Activated naive CD8-positive, alpha-beta T cell treated with anti-CD3 and anti-CD28 coated beads, Interleukin-2, amount 50 U/mL, for 16 hours (primary cell): ENCODE measurements around the gene SPATA19.

Experiments used
- DNase-seq: peaks from one replicate; pipeline ENCODE4 v3.0.0-alpha.2; 2020; ENCODE audit warnings: low read depth, low spot score

Gene SPATA19

GRCh38 chr11:133818302-133818701 is 27.0 kb downstream of the SPATA19 start:
- DNase-seq: no peak

GRCh38 chr11:133817449-133817848 is 27.9 kb downstream of the SPATA19 start:
- no peak for DNase-seq

GRCh38 chr11:133816146-133816870 is 29.0 kb downstream of the SPATA19 start:
- no peak for DNase-seq

GRCh38 chr11:133815636-133816035 is 29.7 kb downstream of the SPATA19 start:
- no peak for DNase-seq

- no peak for DNase-seq
Observed at GRCh38 chr11:133814588-133815100, 30.7 kb downstream of the SPATA19 start.

- no peak for DNase-seq
Observed at GRCh38 chr11:133811850-133812685, 33.2 kb downstream of the SPATA19 start.

GRCh38 chr11:133810766-133811165 is 34.5 kb downstream of the SPATA19 start:
- no peak for DNase-seq

GRCh38 chr11:133809569-133810491 is 35.5 kb downstream of the SPATA19 start:
- no peak for DNase-seq

GRCh38 chr11:133808393-133809140 is 36.7 kb downstream of the SPATA19 start:
- DNase-seq: no peak

- DNase-seq: no peak
Observed at GRCh38 chr11:133803026-133803425, 42.3 kb downstream of the SPATA19 start.

GRCh38 chr11:133801356-133801755 is 44.0 kb downstream of the SPATA19 start:
- no peak for DNase-seq

GRCh38 chr11:133800666-133801065 is 44.6 kb downstream of the SPATA19 start:
- no peak for DNase-seq

- no peak for DNase-seq
Observed at GRCh38 chr11:133797554-133797953, 47.8 kb downstream of the SPATA19 start.

GRCh38 chr11:133796043-133796795 is 49.1 kb downstream of the SPATA19 start:
- no peak for DNase-seq

GRCh38 chr11:133795088-133795487 is 50.2 kb downstream of the SPATA19 start:
- no peak for DNase-seq

GRCh38 chr11:133794205-133794604 is 51.1 kb downstream of the SPATA19 start:
- no peak for DNase-seq

GRCh38 chr11:133793271-133794035 is 51.9 kb downstream of the SPATA19 start:
- DNase-seq: no peak

GRCh38 chr11:133790995-133791394 is 54.3 kb downstream of the SPATA19 start:
- no peak for DNase-seq
